SK-N-SH (cell line): ENCODE data around the gene SLC18A2.

Experiments
- FOXJ3 ChIP-seq: sonication (generic); formaldehyde crosslinking; IDR thresholded peaks from 2 replicates; pipeline ENCODE4 v1.5.1; 2020; ENCODE audit warnings: mild to moderate bottlenecking, missing genetic modification reagents
- FOXM1 ChIP-seq: IDR thresholded peaks from 2 replicates; pipeline ENCODE4 v1.4.0; 2012; ENCODE audit warnings: low read depth, mild to moderate bottlenecking
- MXI1 ChIP-seq: IDR thresholded peaks from 2 replicates; pipeline ENCODE4 v1.6.1; 2012; ENCODE audit warnings: mild to moderate bottlenecking, low read depth, low read length, improper control_type of control experiment
- POLR2AphosphoS5 ChIP-seq: IDR thresholded peaks from 2 replicates; pipeline ENCODE4 v1.6.1; 2012; ENCODE audit warnings: low read depth, low read length
- RCOR1 ChIP-seq: fragments of 150-350 bp; IDR thresholded peaks from 2 replicates; pipeline ENCODE4 v1.6.1; 2017; ENCODE audit warnings: antibody characterized with exemption, low read length
- TF ChIP-seq, protein P1 (sequence below): fragments of 200-600 bp; sonication (generic); IDR thresholded peaks from 2 replicates; pipeline ENCODE4 v1.6.1; 2017; ENCODE audit warnings: antibody characterized with exemption, mild to moderate bottlenecking, moderate library complexity
- TF ChIP-seq, protein P2 (sequence below): IDR thresholded peaks from 2 replicates; pipeline ENCODE4 v1.4.0; 2012; ENCODE audit warnings: low read depth, borderline replicate concordance

DNA sequence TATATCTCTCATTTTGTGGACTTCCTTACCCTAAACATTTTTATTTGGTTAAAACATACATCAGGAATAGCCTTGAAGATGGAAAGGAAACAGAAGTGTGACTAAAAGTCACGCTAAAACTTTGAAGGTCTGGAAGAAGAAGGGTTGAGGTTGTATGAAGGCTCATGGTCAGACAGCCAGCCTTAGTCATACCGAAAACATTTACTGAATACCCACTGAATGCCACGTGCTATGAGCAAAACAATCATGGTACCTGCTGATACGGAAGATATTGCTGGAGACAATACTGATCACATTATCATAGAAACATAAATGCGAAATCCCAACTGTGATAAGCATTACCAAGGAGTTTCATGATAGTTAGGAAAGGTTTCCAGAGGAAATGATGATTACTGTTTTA is 70.3 kb downstream of the SLC18A2 start:
- TF ChIP-seq, protein P1, sequence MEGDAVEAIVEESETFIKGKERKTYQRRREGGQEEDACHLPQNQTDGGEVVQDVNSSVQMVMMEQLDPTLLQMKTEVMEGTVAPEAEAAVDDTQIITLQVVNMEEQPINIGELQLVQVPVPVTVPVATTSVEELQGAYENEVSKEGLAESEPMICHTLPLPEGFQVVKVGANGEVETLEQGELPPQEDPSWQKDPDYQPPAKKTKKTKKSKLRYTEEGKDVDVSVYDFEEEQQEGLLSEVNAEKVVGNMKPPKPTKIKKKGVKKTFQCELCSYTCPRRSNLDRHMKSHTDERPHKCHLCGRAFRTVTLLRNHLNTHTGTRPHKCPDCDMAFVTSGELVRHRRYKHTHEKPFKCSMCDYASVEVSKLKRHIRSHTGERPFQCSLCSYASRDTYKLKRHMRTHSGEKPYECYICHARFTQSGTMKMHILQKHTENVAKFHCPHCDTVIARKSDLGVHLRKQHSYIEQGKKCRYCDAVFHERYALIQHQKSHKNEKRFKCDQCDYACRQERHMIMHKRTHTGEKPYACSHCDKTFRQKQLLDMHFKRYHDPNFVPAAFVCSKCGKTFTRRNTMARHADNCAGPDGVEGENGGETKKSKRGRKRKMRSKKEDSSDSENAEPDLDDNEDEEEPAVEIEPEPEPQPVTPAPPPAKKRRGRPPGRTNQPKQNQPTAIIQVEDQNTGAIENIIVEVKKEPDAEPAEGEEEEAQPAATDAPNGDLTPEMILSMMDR: no peak
- no peak for TF ChIP-seq POLR2AphosphoS5
- TF ChIP-seq FOXJ3 (CRISPR knock-in tag): no peak
- TF ChIP-seq RCOR1: no peak
- TF ChIP-seq, protein P2, sequence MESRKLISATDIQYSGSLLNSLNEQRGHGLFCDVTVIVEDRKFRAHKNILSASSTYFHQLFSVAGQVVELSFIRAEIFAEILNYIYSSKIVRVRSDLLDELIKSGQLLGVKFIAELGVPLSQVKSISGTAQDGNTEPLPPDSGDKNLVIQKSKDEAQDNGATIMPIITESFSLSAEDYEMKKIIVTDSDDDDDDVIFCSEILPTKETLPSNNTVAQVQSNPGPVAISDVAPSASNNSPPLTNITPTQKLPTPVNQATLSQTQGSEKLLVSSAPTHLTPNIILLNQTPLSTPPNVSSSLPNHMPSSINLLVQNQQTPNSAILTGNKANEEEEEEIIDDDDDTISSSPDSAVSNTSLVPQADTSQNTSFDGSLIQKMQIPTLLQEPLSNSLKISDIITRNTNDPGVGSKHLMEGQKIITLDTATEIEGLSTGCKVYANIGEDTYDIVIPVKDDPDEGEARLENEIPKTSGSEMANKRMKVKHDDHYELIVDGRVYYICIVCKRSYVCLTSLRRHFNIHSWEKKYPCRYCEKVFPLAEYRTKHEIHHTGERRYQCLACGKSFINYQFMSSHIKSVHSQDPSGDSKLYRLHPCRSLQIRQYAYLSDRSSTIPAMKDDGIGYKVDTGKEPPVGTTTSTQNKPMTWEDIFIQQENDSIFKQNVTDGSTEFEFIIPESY: no peak
- no peak for TF ChIP-seq MXI1
- TF ChIP-seq FOXM1: no peak
